ENCODE results near the gene SLC44A5. TPM values are rescaled to one million over a fixed set of nuclear protein-coding genes. Genes with fewer than 3 reads are reported as not detected.
A peak's percentile ranks its signal among the peaks of the same experiment; 100 is the strongest.
"Not testable (repeated sequence)": the region's sequence is repeated elsewhere in the genome, so short reads cannot be mapped to it uniquely, and the experiment has no call there.

SLC44A5 gene
- total RNA-seq, 4 donors from 2014 or later, result 2.2 to 5.2 (median 3.3) TPM; not detected in 1

DNA sequence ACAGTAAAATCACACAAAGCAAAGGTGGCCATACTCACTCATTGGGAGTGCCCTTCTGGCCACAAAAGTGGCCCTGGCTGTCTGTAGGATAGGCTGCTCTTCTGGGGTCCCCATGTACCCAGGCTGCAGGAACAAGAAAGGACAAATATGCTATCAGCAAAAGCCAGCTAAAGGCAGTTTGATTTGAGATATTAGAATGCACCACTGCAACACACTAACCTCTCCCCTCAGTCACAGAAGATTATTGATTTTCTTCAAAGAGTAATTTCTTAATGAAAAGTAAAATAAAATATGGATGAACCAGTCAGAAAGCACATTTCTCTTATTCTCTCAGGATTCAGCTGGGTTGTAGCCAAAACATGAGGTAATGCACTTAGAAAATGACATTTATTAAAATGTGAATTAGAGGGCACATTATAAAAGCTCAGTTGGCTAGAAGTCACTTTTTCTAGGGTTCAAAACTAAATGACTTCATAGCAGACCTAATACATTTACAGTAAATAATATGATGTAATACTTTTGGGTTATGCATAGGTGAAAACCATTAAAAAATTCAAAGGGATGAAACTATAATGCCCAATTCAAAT lies 335.9 kb downstream of the SLC44A5 start:
- no peak overlapping the region for H3K27ac ChIP-seq
- no peak for DNase-seq
- in situ Hi-C loops (cut with MboI; ENCODE audit: low pct_ligation_motif_present in 1 of 4, low pct_unique_long_range_greater_than_20kb in 1 of 4, low sequenced_read_pairs in 3 of 4), result loop anchor here in 2 of 4 donors (25.0 kb wide), 1 partner anchor 362 kb away; no protein-coding TSS in a partner anchor
- H3K27me3 ChIP-seq, result no peaks in the 10 kb centered on the region
- no peaks in the 10 kb centered on the region for H3K36me3 ChIP-seq
- intact Hi-C loops (cut with DNase I; ENCODE audit: low total_unique reads), result no loop called here
- TF ChIP-seq POLR2A (IDR thresholded peaks at IDR 0.05), result no peak
- TF ChIP-seq, protein P1, sequence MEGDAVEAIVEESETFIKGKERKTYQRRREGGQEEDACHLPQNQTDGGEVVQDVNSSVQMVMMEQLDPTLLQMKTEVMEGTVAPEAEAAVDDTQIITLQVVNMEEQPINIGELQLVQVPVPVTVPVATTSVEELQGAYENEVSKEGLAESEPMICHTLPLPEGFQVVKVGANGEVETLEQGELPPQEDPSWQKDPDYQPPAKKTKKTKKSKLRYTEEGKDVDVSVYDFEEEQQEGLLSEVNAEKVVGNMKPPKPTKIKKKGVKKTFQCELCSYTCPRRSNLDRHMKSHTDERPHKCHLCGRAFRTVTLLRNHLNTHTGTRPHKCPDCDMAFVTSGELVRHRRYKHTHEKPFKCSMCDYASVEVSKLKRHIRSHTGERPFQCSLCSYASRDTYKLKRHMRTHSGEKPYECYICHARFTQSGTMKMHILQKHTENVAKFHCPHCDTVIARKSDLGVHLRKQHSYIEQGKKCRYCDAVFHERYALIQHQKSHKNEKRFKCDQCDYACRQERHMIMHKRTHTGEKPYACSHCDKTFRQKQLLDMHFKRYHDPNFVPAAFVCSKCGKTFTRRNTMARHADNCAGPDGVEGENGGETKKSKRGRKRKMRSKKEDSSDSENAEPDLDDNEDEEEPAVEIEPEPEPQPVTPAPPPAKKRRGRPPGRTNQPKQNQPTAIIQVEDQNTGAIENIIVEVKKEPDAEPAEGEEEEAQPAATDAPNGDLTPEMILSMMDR (IDR thresholded peaks at IDR 0.05), result no peak
- no peak for TF ChIP-seq POLR2AphosphoS5 (IDR thresholded peaks at IDR 0.05)
- no peak for TF ChIP-seq EP300 (IDR thresholded peaks at IDR 0.05; ENCODE audit: low read depth)
- H3K4me1 ChIP-seq, result no peaks in the 10 kb centered on the region
- H3K4me3 ChIP-seq, result no peak overlapping the region
- H3K9me3 ChIP-seq, result no peaks in the 10 kb centered on the region

DNA sequence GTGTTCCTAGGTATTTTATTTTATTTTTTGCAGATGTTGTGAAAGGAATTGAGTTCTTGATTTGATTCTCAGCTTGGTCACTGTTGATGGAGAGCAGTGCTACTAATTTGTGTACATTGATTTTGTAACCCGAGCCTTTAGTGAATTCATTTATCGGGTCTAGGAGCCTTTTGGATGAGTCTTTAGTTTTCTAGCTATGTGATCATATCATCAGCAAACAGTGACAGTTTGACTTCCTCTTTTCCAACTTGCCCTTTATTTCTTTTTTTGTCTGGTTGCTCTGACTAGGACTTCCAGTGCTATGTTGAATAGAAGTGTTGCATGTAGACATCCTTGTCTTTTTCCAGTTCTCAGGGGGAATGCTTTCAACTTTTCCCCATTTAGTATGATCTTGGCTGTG lies 337.8 kb downstream of the SLC44A5 start:
- H3K36me3 ChIP-seq, result no peaks in the 10 kb centered on the region
- in situ Hi-C loops (cut with MboI; ENCODE audit: low pct_ligation_motif_present in 1 of 4, low pct_unique_long_range_greater_than_20kb in 1 of 4, low sequenced_read_pairs in 3 of 4) (loop anchor here in 1 of 4 donors (25.0 kb wide), 1 partner anchor 364 kb away; no protein-coding TSS in a partner anchor), intact Hi-C loops (cut with DNase I; ENCODE audit: low total_unique reads) (no loop called here)
- H3K27me3 ChIP-seq, result no peaks in the 10 kb centered on the region
- no peak overlapping the region for H3K27ac ChIP-seq
- DNase-seq, result no peak
- H3K4me1 ChIP-seq, result no peaks in the 10 kb centered on the region
- H3K9me3 ChIP-seq, result no peaks in the 10 kb centered on the region
- WGBS, 2 donors (ENCODE audit: low coverage in 1 of 2), result 71 to 88% methylated on average over 2 of the region's 2 CpGs
- TF ChIP-seq POLR2A (IDR thresholded peaks at IDR 0.05) (no peak), EP300 (IDR thresholded peaks at IDR 0.05; ENCODE audit: low read depth) (no peak), POLR2AphosphoS5 (IDR thresholded peaks at IDR 0.05) (no peak)
- TF ChIP-seq, protein P1 (IDR thresholded peaks at IDR 0.05), result no peak
- H3K4me3 ChIP-seq, result no peak overlapping the region

DNA sequence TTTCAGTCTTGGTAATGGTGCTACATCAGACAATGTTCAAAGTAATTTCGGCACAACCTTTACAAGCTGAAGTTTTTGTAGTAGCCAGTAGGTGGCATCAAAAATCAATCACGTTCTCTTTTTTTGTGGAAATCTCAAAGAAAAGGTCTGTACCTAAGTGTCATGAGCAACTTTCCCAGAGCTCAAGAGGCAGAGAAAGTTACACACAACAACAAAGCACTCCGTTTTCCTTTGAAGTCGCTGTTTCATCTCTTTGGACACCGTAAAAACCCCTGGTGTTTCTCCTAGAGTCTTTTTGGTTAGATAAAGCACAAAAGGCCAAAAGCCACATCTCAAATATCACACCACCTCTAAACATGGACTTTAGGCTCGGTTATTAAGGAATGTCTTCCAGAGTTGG lies 345.1 kb downstream of the SLC44A5 start:
- in situ Hi-C loops (cut with MboI; ENCODE audit: low pct_ligation_motif_present in 1 of 4, low pct_unique_long_range_greater_than_20kb in 1 of 4, low sequenced_read_pairs in 3 of 4) (loop anchor here in 1 of 4 donors (25.0 kb wide), 1 partner anchor 372 kb away; no protein-coding TSS in a partner anchor), intact Hi-C loops (cut with DNase I; ENCODE audit: low total_unique reads) (no loop called here)
- Histone ChIP-seq H3K4me3 (no peak overlapping the region), H3K36me3 (no peaks in the 10 kb centered on the region), H3K27me3 (no peaks in the 10 kb centered on the region), H3K9me3 (no peaks in the 10 kb centered on the region), H3K4me1 (no peaks in the 10 kb centered on the region), H3K27ac (no peak overlapping the region)
- WGBS, 2 donors (ENCODE audit: low coverage in 1 of 2), result 6 to 10% methylated on average over 6 of the region's 6 CpGs
- TF ChIP-seq POLR2AphosphoS5 (IDR thresholded peaks at IDR 0.05) (no peak), EP300 (IDR thresholded peaks at IDR 0.05; ENCODE audit: low read depth) (no peak), POLR2A (IDR thresholded peaks at IDR 0.05) (no peak)
- TF ChIP-seq, protein P1 (IDR thresholded peaks at IDR 0.05), result peak; percentile 4 to 52 (median 43)
- no peak for DNase-seq

DNA sequence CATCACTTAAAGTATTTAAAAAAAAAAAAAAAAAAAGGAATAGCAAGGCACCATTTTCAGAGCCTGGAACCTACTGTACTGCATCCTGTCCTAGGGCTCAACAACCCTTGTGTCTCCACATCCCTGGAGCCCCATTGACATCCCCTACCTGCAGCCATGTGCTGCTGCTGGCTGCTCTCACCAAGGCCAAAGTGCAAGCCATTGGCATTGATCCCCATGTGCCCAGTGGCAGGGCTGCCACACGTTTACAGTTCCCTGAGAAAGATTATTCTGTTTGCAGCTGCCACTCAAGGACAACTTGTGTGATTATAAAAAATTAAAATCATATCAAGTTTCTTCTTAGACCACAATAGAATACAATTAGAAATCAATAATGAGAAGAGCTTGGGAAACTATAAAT lies 346.8 kb downstream of the SLC44A5 start:
- Histone ChIP-seq H3K9me3 (no peaks in the 10 kb centered on the region), H3K27me3 (no peaks in the 10 kb centered on the region), H3K36me3 (no peaks in the 10 kb centered on the region), H3K27ac (no peak overlapping the region), H3K4me3 (no peak overlapping the region), H3K4me1 (no peaks in the 10 kb centered on the region)
- in situ Hi-C loops (cut with MboI; ENCODE audit: low pct_ligation_motif_present in 1 of 4, low pct_unique_long_range_greater_than_20kb in 1 of 4, low sequenced_read_pairs in 3 of 4), result loop anchor here in 1 of 4 donors (25.0 kb wide), 1 partner anchor 373 kb away; no protein-coding TSS in a partner anchor
- no peak for TF ChIP-seq EP300 (IDR thresholded peaks at IDR 0.05; ENCODE audit: low read depth)
- TF ChIP-seq, protein P1 (IDR thresholded peaks at IDR 0.05), result no peak
- TF ChIP-seq POLR2A (IDR thresholded peaks at IDR 0.05), result no peak
- no peak for TF ChIP-seq POLR2AphosphoS5 (IDR thresholded peaks at IDR 0.05)
- DNase-seq, result no peak
- intact Hi-C loops (cut with DNase I; ENCODE audit: low total_unique reads), result no loop called here
- 33 to 67% methylated on average over 1 of the region's 1 CpG for WGBS, 2 donors (ENCODE audit: low coverage in 1 of 2)

DNA sequence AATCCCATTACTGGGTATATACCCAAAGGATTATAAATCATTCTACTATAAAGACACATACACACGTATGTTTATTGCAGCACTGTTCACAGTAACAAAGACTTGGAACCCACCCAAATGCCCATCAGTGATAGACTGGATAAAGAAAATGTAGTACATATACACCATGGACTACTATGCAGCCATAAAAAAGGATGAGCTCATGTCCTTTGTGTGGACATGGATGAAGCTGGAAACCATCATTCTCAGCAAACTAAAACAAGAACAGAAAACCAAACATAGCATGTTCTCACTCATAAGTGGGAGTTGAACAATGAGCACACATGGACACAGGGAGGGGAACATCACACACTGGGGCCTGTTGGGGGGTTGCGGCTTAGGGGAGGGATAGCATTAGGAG lies 347.3 kb downstream of the SLC44A5 start:
- H3K27me3 ChIP-seq; H3K4me3 ChIP-seq; H3K36me3 ChIP-seq; DNase-seq; H3K4me1 ChIP-seq; intact Hi-C loops (cut with DNase I; ENCODE audit: low total_unique reads); H3K9me3 ChIP-seq; H3K27ac ChIP-seq: not testable (repeated sequence)
- in situ Hi-C loops (cut with MboI; ENCODE audit: low pct_ligation_motif_present in 1 of 4, low pct_unique_long_range_greater_than_20kb in 1 of 4, low sequenced_read_pairs in 3 of 4), result loop anchor here in 1 of 4 donors (25.0 kb wide), 1 partner anchor 374 kb away; no protein-coding TSS in a partner anchor
- WGBS, 2 donors (ENCODE audit: low coverage in 1 of 2), result 79 to 100% methylated on average over 1 to 2 of the region's 2 CpGs

DNA sequence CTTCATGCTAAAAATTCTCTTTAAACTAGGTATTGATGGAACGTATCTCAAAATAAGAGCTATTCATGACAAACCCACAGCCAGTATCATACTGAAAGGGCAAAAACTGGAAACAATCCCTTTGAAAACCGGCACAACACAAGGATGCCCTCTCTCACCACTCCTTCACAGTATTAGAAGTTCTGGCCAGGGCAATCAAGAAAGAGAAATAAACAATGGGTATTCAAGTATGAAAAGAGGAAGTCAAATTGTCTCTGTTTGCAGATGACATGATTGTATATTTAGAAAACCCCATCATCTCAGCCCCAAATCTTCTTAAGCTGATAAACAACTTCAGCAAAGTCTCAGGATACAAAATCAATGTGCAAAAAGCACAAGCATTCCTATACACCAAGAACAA lies 349.0 kb downstream of the SLC44A5 start:
- intact Hi-C loops (cut with DNase I; ENCODE audit: low total_unique reads); H3K27ac ChIP-seq; H3K36me3 ChIP-seq; H3K9me3 ChIP-seq; H3K4me1 ChIP-seq; DNase-seq; H3K4me3 ChIP-seq; H3K27me3 ChIP-seq: not testable (repeated sequence)
- 63 to 75% methylated on average over 2 of the region's 2 CpGs for WGBS, 2 donors (ENCODE audit: low coverage in 1 of 2)
- in situ Hi-C loops (cut with MboI; ENCODE audit: low pct_ligation_motif_present in 1 of 4, low pct_unique_long_range_greater_than_20kb in 1 of 4, low sequenced_read_pairs in 3 of 4), result loop anchor here in 1 of 4 donors (25.0 kb wide), 1 partner anchor 375 kb away; no protein-coding TSS in a partner anchor

Data from transverse colon (tissue), 4 donors.